ENCODE results near the gene RGS10.

The RGS10 gene

GRCh38 chr10:119511828-119512515 is 30.5 kb downstream of the RGS10 start:
- Histone ChIP-seq H3K4me3 (ENCODE audit: low read depth in 1 of 2, low read length in 2 of 2) (no peak overlapping the region), H3K4me1 (ENCODE audit: insufficient read depth, low read length) (peaks cover 18% of the 10 kb centered on the region), H4K20me1 (ENCODE audit: insufficient read depth, low read length) (no peaks in the 10 kb centered on the region), H3K27me3 (ENCODE audit: insufficient read depth, low read length, poor library complexity) (no peaks in the 10 kb centered on the region), H3K9ac (ENCODE audit: low read depth, low read length) (no peak overlapping the region), H3K79me2 (ENCODE audit: insufficient read depth, low read length) (no peaks in the 10 kb centered on the region), H3K27ac (ENCODE audit: low read length) (no peak overlapping the region), H2AFZ (ENCODE audit: low read depth, low read length) (no peak overlapping the region), H3K4me2 (ENCODE audit: insufficient read depth, low read length) (no peak overlapping the region), H3K36me3 (ENCODE audit: insufficient read depth, low read length) (peaks cover 49% of the 10 kb centered on the region), H3K9me3 (ENCODE audit: insufficient read depth, low read length, severe bottlenecking) (no peaks in the 10 kb centered on the region)
- no peak for ATAC-seq (ENCODE audit: insufficient read depth, low read depth)
- no peak for TF ChIP-seq EZH2 (IDR thresholded peaks at IDR 0.05; ENCODE audit: borderline replicate concordance, low read depth, low read length, severe bottlenecking)
- no peak for TF ChIP-seq CTCF (IDR thresholded peaks at IDR 0.05; ENCODE audit: borderline replicate concordance, extremely low read depth, low read length, poor library complexity, severe bottlenecking)
- no peak for DNase-seq

- no peak for DNase-seq
- TF ChIP-seq CTCF (IDR thresholded peaks at IDR 0.05; ENCODE audit: borderline replicate concordance, extremely low read depth, low read length, poor library complexity, severe bottlenecking) (no peak), EZH2 (IDR thresholded peaks at IDR 0.05; ENCODE audit: borderline replicate concordance, low read depth, low read length, severe bottlenecking) (no peak)
- H3K27ac ChIP-seq (ENCODE audit: low read length): no peak overlapping the region; the same call in 1 of the 2 replicates
Observed at GRCh38 chr10:119509909-119510451, 32.5 kb downstream of the RGS10 start.

GRCh38 chr10:119507115-119507514 is 35.4 kb downstream of the RGS10 start:
- Histone ChIP-seq H3K27ac (ENCODE audit: low read length) (no peak overlapping the region), H3K4me3 (ENCODE audit: low read depth in 1 of 2, low read length in 2 of 2) (no peak overlapping the region), H3K4me1 (ENCODE audit: insufficient read depth, low read length) (peaks cover 20% of the 10 kb centered on the region), H3K36me3 (ENCODE audit: insufficient read depth, low read length) (peaks cover 40% of the 10 kb centered on the region), H2AFZ (ENCODE audit: low read depth, low read length) (no peak overlapping the region), H4K20me1 (ENCODE audit: insufficient read depth, low read length) (no peaks in the 10 kb centered on the region), H3K9ac (ENCODE audit: low read depth, low read length) (no peak overlapping the region), H3K4me2 (ENCODE audit: insufficient read depth, low read length) (no peak overlapping the region), H3K9me3 (ENCODE audit: insufficient read depth, low read length, severe bottlenecking) (no peaks in the 10 kb centered on the region), H3K27me3 (ENCODE audit: insufficient read depth, low read length, poor library complexity) (no peaks in the 10 kb centered on the region), H3K79me2 (ENCODE audit: insufficient read depth, low read length) (no peaks in the 10 kb centered on the region)
- no peak for DNase-seq
- ATAC-seq (ENCODE audit: insufficient read depth, low read depth): no peak
- TF ChIP-seq CTCF (IDR thresholded peaks at IDR 0.05; ENCODE audit: borderline replicate concordance, extremely low read depth, low read length, poor library complexity, severe bottlenecking) (no peak), EZH2 (IDR thresholded peaks at IDR 0.05; ENCODE audit: borderline replicate concordance, low read depth, low read length, severe bottlenecking) (no peak)

More at GRCh38 chr10:119509909-119510451, 32.5 kb downstream of the RGS10 start:
- no peaks in the 10 kb centered on the region for H4K20me1 ChIP-seq (ENCODE audit: insufficient read depth, low read length)
- H3K4me3 ChIP-seq (ENCODE audit: low read depth in 1 of 2, low read length in 2 of 2): no peak overlapping the region
- no peak overlapping the region for H2AFZ ChIP-seq (ENCODE audit: low read depth, low read length)
- H3K9ac ChIP-seq (ENCODE audit: low read depth, low read length): no peak overlapping the region
- H3K4me2 ChIP-seq (ENCODE audit: insufficient read depth, low read length): no peak overlapping the region
- no peaks in the 10 kb centered on the region for H3K4me1 ChIP-seq (ENCODE audit: insufficient read depth, low read length)
- ATAC-seq (ENCODE audit: insufficient read depth, low read depth): no peak
- no peaks in the 10 kb centered on the region for H3K79me2 ChIP-seq (ENCODE audit: insufficient read depth, low read length)
- H3K9me3 ChIP-seq (ENCODE audit: insufficient read depth, low read length, severe bottlenecking): no peaks in the 10 kb centered on the region
- H3K27me3 ChIP-seq (ENCODE audit: insufficient read depth, low read length, poor library complexity): no peaks in the 10 kb centered on the region
- H3K36me3 ChIP-seq (ENCODE audit: insufficient read depth, low read length): peaks cover 53% of the 10 kb centered on the region

Data from DND-41 (cell line).